Measurements from ENCODE around the gene PCDHA9. TPM values are rescaled to one million over a fixed set of nuclear protein-coding genes. Genes with fewer than 3 reads are reported as not detected.

The PCDHA9 gene
- polyA plus RNA-seq, 2 of the 4 experiments (the other 2 are of a cell fraction) = 0.03 TPM; not detected in 1

DNA sequence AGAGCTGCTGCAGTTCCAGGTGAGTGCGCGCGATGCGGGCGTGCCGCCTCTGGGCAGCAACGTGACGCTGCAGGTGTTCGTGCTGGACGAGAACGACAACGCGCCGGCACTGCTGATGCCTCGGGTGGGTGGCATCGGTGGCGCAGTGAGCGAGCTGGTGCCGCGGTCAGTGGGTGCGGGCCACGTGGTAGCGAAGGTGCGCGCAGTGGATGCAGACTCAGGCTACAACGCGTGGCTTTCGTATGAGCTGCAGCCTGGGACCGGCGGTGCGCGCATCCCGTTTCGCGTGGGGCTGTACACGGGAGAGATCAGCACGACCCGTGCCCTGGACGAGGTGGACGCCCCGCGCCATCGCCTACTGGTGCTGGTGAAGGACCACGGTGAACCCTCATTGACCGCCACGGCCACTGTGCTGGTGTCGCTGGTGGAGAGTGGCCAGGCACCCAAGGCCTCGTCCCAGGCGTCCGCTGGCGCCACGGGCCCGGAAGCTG is 45.4 kb upstream of the PCDHA9 start:
- no peak for DNase-seq (ENCODE audit: low read depth in 1 of 2, low spot score in 1 of 2)
- Histone ChIP-seq H3K4me3 (no peak overlapping the region), H3K4me2 (no peak overlapping the region), H3K4me1 (no peaks in the 10 kb centered on the region), H3K27ac (no peak overlapping the region), H3K9me3 (peaks cover 26% of the 10 kb centered on the region)
- TF ChIP-seq RARB (CRISPR knock-in tag; IDR thresholded peaks at IDR 0.05) (no peak), REST (IDR thresholded peaks at IDR 0.05) (no peak), KDM5A (IDR thresholded peaks at IDR 0.05) (no peak), RCOR1 (IDR thresholded peaks at IDR 0.05; ENCODE audit: low read depth, low read length) (no peak), CBX2 (IDR thresholded peaks at IDR 0.05; ENCODE audit: borderline replicate concordance, low read depth) (no peak), EHMT2 (IDR thresholded peaks at IDR 0.05; ENCODE audit: low read depth) (no peak), SREBF2 (IDR thresholded peaks at IDR 0.05) (no peak), MAZ (IDR thresholded peaks at IDR 0.05; ENCODE audit: borderline replicate concordance, low read depth, low read length) (no peak), PHF8 (IDR thresholded peaks at IDR 0.05; ENCODE audit: borderline replicate concordance, low read depth) (no peak), RAD21 (conservative IDR thresholded peaks at IDR 0.05 in 1 of 2, IDR thresholded peaks at IDR 0.05 in 1 of 2) (no peak), GATA3 (IDR thresholded peaks at IDR 0.05; ENCODE audit: borderline replicate concordance) (no peak), HES2 (IDR thresholded peaks at IDR 0.05) (no peak), CHD4 (IDR thresholded peaks at IDR 0.05; ENCODE audit: borderline replicate concordance) (no peak), MAX (IDR thresholded peaks at IDR 0.05) (no peak), ZNF302 (CRISPR knock-in tag; IDR thresholded peaks at IDR 0.05) (no peak)
- TF ChIP-seq, protein P1, sequence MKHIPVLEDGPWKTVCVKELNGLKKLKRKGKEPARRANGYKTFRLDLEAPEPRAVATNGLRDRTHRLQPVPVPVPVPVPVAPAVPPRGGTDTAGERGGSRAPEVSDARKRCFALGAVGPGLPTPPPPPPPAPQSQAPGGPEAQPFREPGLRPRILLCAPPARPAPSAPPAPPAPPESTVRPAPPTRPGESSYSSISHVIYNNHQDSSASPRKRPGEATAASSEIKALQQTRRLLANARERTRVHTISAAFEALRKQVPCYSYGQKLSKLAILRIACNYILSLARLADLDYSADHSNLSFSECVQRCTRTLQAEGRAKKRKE (CRISPR knock-in tag; IDR thresholded peaks at IDR 0.05; ENCODE audit: low read depth) = no peak
- TF ChIP-seq, protein P2, sequence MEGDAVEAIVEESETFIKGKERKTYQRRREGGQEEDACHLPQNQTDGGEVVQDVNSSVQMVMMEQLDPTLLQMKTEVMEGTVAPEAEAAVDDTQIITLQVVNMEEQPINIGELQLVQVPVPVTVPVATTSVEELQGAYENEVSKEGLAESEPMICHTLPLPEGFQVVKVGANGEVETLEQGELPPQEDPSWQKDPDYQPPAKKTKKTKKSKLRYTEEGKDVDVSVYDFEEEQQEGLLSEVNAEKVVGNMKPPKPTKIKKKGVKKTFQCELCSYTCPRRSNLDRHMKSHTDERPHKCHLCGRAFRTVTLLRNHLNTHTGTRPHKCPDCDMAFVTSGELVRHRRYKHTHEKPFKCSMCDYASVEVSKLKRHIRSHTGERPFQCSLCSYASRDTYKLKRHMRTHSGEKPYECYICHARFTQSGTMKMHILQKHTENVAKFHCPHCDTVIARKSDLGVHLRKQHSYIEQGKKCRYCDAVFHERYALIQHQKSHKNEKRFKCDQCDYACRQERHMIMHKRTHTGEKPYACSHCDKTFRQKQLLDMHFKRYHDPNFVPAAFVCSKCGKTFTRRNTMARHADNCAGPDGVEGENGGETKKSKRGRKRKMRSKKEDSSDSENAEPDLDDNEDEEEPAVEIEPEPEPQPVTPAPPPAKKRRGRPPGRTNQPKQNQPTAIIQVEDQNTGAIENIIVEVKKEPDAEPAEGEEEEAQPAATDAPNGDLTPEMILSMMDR (IDR thresholded peaks at IDR 0.05) = no peak
- no peak for ATAC-seq
- CTCF ChIA-PET = interaction anchor here (1.0 to 3.1 kb wide), 8 partner anchors 12 to 266 kb away, joined by 3 to 16 read pairs (median 4); partner anchors contain the start of genes PCDHA12 and PCDHA5
- FAIRE-seq = no peak
- POLR2A ChIA-PET = no interaction called here
- 85% methylated on average over 50 of the region's 53 CpGs for WGBS (ENCODE audit: missing lambda C conversion rate)
